Right renal cortex interstitium (tissue), 3 donors: ENCODE measurements around the gene IL1R2. TPM values are rescaled to one million over a fixed set of nuclear protein-coding genes. Genes with fewer than 3 reads are reported as not detected.

Experiments used
- DNase-seq, 3 donors: peaks; one replicate each; pipeline ENCODE4 v3.0.0-alpha.2; 2013; ENCODE audit warnings: low read depth in 3 of 3, low spot score in 2 of 3
- polyA plus RNA-seq, 3 donors: library from polyadenylated mRNA; unstranded; fragments of 120-200 nt; gene quantifications; one replicate each; pipeline ENCODE4 v1.2.1, GENCODE V29; 2013; ENCODE audit not compliant: insufficient read length in 3 of 3

The IL1R2 gene
- polyA plus RNA-seq, 3 donors = 0.26 to 0.75 (median 0.43) TPM

GRCh38 chr2:102075479-102075878 is 83.7 kb downstream of the IL1R2 start:
- no peak for DNase-seq

GRCh38 chr2:102076512-102076911 is 84.8 kb downstream of the IL1R2 start:
- DNase-seq = no peak

Other genes with a start within 250 kb of the IL1R2 start
- gene IL1R1, start 150.8 kb downstream of the IL1R2 start, polyA plus RNA-seq = 10 to 100 TPM; 29.6 to 37.2 (median 37.1) TPM
- gene IL1RL2, start 195.1 kb downstream of the IL1R2 start, polyA plus RNA-seq = 1 to 10 TPM in 1 of 3 donors, under 1 TPM in 2; 0.83 to 1.1 (median 0.96) TPM